SK-MEL-5 (cell line): ENCODE measurements around the gene ADRA2C. TPM values are rescaled to one million over a fixed set of nuclear protein-coding genes. Genes with fewer than 3 reads are reported as not detected.
"Not testable (repeated sequence)": the region's sequence is repeated elsewhere in the genome, so short reads cannot be mapped to it uniquely, and the experiment has no call there.

Experiments
- DNase-seq: peaks from one replicate; pipeline ENCODE4 v3.0.0-alpha.2; 2016; ENCODE audit warnings: low read depth, low spot score
- in situ Hi-C: cut with HindIII; loops from 2 replicates; pipeline ENCODE4 v1.10.0; 2016; ENCODE audit warnings: low sequenced_read_pairs, high pct_unique_total_duplicates, low pct_unique_long_range_greater_than_20kb
- total RNA-seq: library from RNA; depleted of rRNA; stranded (reverse); fragments of >200 nt; shearing (Covaris generic); gene quantifications from 2 replicates; pipeline ENCODE4 v1.2.3, GENCODE V29; 2014; rRNA removed

The ADRA2C gene
- total RNA-seq, 1 experiment from 2014 or later: 15.7 TPM

- in situ Hi-C loops: no loop called here
- no peak for DNase-seq
These were observed 47.9 kb downstream of the ADRA2C start for GRCh38 chr4:3814053-3814570.

GRCh38 chr4:3814838-3815237 is 48.7 kb downstream of the ADRA2C start:
- DNase-seq, in situ Hi-C loops: not testable (repeated sequence)

- in situ Hi-C loops: no loop called here
- no peak for DNase-seq
These were observed 50.2 kb downstream of the ADRA2C start for GRCh38 chr4:3816256-3816825.

- DNase-seq: no peak
- in situ Hi-C loops: no loop called here
These were observed 51.1 kb downstream of the ADRA2C start for GRCh38 chr4:3816983-3817960.

Other genes with a start within 250 kb of the ADRA2C start
- gene LRPAP1, start 234.0 kb upstream of the ADRA2C start, total RNA-seq: 528 and 584 TPM in 2 replicates